ENCODE measurements around the gene KBTBD13. TPM values are rescaled to one million over a fixed set of nuclear protein-coding genes. Genes with fewer than 3 reads are reported as not detected.

KBTBD13 gene
- total RNA-seq, 1 donor from 2014 or later: 1.6 TPM

- peak overlapping the region; percentile 53 for H3K27ac ChIP-seq (ENCODE audit: low read depth, low read length)
- peak overlapping the region; percentile 67 to 79 (median 79) for H3K4me3 ChIP-seq (ENCODE audit: low read length in 3 of 3)
- H3K9me3 ChIP-seq (ENCODE audit: control insufficient read depth in 3 of 3, low read length in 3 of 3): no peaks in the 10 kb centered on the region
- peaks cover 0 to 4% (median 3%) of the 10 kb centered on the region in 3 donors for H3K27me3 ChIP-seq (ENCODE audit: control insufficient read depth in 3 of 3, insufficient read depth in 3 of 3, low read length in 3 of 3)
- H3K36me3 ChIP-seq (ENCODE audit: control insufficient read depth in 3 of 3, insufficient read depth in 3 of 3, low read length in 3 of 3): no peaks in the 10 kb centered on the region
- H3K9ac ChIP-seq (ENCODE audit: low read depth in 1 of 3, low read length in 3 of 3): peak overlapping the region; percentile 63 to 72 (median 69)
- peaks cover 38 to 54% (median 45%) of the 10 kb centered on the region in 3 donors for H3K4me1 ChIP-seq (ENCODE audit: control insufficient read depth in 3 of 3, insufficient read depth in 3 of 3, low read length in 3 of 3)
Observed at GRCh38 chr15:65077981-65078352, 1.4 kb downstream of the KBTBD13 start.

GRCh38 chr15:65079580-65079979 lies 3.0 kb downstream of the KBTBD13 start:
- no peaks in the 10 kb centered on the region for H3K36me3 ChIP-seq (ENCODE audit: control insufficient read depth in 3 of 3, insufficient read depth in 3 of 3, low read length in 3 of 3)
- H3K27me3 ChIP-seq (ENCODE audit: control insufficient read depth in 3 of 3, insufficient read depth in 3 of 3, low read length in 3 of 3): peaks cover 0 to 8% (median 3%) of the 10 kb centered on the region in 3 donors
- H3K4me1 ChIP-seq (ENCODE audit: control insufficient read depth in 3 of 3, insufficient read depth in 3 of 3, low read length in 3 of 3): peaks cover 46 to 66% (median 47%) of the 10 kb centered on the region in 3 donors
- no peak overlapping the region for H3K4me3 ChIP-seq (ENCODE audit: low read length in 3 of 3)
- H3K27ac ChIP-seq (ENCODE audit: low read depth, low read length): no peak overlapping the region
- no peak overlapping the region for H3K9ac ChIP-seq (ENCODE audit: low read depth in 1 of 3, low read length in 3 of 3)
- no peaks in the 10 kb centered on the region for H3K9me3 ChIP-seq (ENCODE audit: control insufficient read depth in 3 of 3, low read length in 3 of 3)

- Histone ChIP-seq H3K9me3 (ENCODE audit: control insufficient read depth in 3 of 3, low read length in 3 of 3) (no peaks in the 10 kb centered on the region), H3K4me1 (ENCODE audit: control insufficient read depth in 3 of 3, insufficient read depth in 3 of 3, low read length in 3 of 3) (peaks cover 53 to 83% (median 60%) of the 10 kb centered on the region in 3 donors), H3K9ac (ENCODE audit: low read depth in 1 of 3, low read length in 3 of 3) (no peak overlapping the region), H3K27ac (ENCODE audit: low read depth, low read length) (no peak overlapping the region), H3K27me3 (ENCODE audit: control insufficient read depth in 3 of 3, insufficient read depth in 3 of 3, low read length in 3 of 3) (peaks cover 0 to 15% (median 3%) of the 10 kb centered on the region in 3 donors), H3K36me3 (ENCODE audit: control insufficient read depth in 3 of 3, insufficient read depth in 3 of 3, low read length in 3 of 3) (no peaks in the 10 kb centered on the region), H3K4me3 (ENCODE audit: low read length in 3 of 3) (no peak overlapping the region)
Observed at GRCh38 chr15:65081270-65081669, 4.7 kb downstream of the KBTBD13 start.

- Histone ChIP-seq H3K4me3 (ENCODE audit: low read length in 3 of 3) (no peak overlapping the region), H3K36me3 (ENCODE audit: control insufficient read depth in 3 of 3, insufficient read depth in 3 of 3, low read length in 3 of 3) (no peaks in the 10 kb centered on the region), H3K4me1 (ENCODE audit: control insufficient read depth in 3 of 3, insufficient read depth in 3 of 3, low read length in 3 of 3) (peaks cover 52 to 87% (median 60%) of the 10 kb centered on the region in 3 donors), H3K9ac (ENCODE audit: low read depth in 1 of 3, low read length in 3 of 3) (peak overlapping the region in 1 of 3 donors; percentile 16), H3K27me3 (ENCODE audit: control insufficient read depth in 3 of 3, insufficient read depth in 3 of 3, low read length in 3 of 3) (peaks cover 0 to 15% (median 3%) of the 10 kb centered on the region in 3 donors), H3K27ac (ENCODE audit: low read depth, low read length) (no peak overlapping the region), H3K9me3 (ENCODE audit: control insufficient read depth in 3 of 3, low read length in 3 of 3) (no peaks in the 10 kb centered on the region)
Observed at GRCh38 chr15:65081758-65082157, 5.2 kb downstream of the KBTBD13 start.

- Histone ChIP-seq H3K9ac (ENCODE audit: low read depth in 1 of 3, low read length in 3 of 3) (peak overlapping the region in 2 of 3 donors; percentile 14 to 60), H3K4me1 (ENCODE audit: control insufficient read depth in 3 of 3, insufficient read depth in 3 of 3, low read length in 3 of 3) (peaks cover 51 to 86% (median 63%) of the 10 kb centered on the region in 3 donors), H3K36me3 (ENCODE audit: control insufficient read depth in 3 of 3, insufficient read depth in 3 of 3, low read length in 3 of 3) (no peaks in the 10 kb centered on the region), H3K27me3 (ENCODE audit: control insufficient read depth in 3 of 3, insufficient read depth in 3 of 3, low read length in 3 of 3) (peaks cover 0 to 10% (median 3%) of the 10 kb centered on the region in 3 donors), H3K4me3 (ENCODE audit: low read length in 3 of 3) (no peak overlapping the region), H3K9me3 (ENCODE audit: control insufficient read depth in 3 of 3, low read length in 3 of 3) (no peaks in the 10 kb centered on the region), H3K27ac (ENCODE audit: low read depth, low read length) (no peak overlapping the region)
Observed at GRCh38 chr15:65082303-65082953, 5.9 kb downstream of the KBTBD13 start.

- Histone ChIP-seq H3K27me3 (ENCODE audit: control insufficient read depth in 3 of 3, insufficient read depth in 3 of 3, low read length in 3 of 3) (peaks cover 0 to 10% (median 0%) of the 10 kb centered on the region in 3 donors), H3K4me3 (ENCODE audit: low read length in 3 of 3) (peak overlapping the region in 1 of 3 donors; percentile 25), H3K4me1 (ENCODE audit: control insufficient read depth in 3 of 3, insufficient read depth in 3 of 3, low read length in 3 of 3) (peaks cover 52 to 86% (median 64%) of the 10 kb centered on the region in 3 donors), H3K36me3 (ENCODE audit: control insufficient read depth in 3 of 3, insufficient read depth in 3 of 3, low read length in 3 of 3) (no peaks in the 10 kb centered on the region), H3K9ac (ENCODE audit: low read depth in 1 of 3, low read length in 3 of 3) (no peak overlapping the region), H3K9me3 (ENCODE audit: control insufficient read depth in 3 of 3, low read length in 3 of 3) (no peaks in the 10 kb centered on the region), H3K27ac (ENCODE audit: low read depth, low read length) (no peak overlapping the region)
Observed at GRCh38 chr15:65083262-65083701, 6.7 kb downstream of the KBTBD13 start.

- Histone ChIP-seq H3K27me3 (ENCODE audit: control insufficient read depth in 3 of 3, insufficient read depth in 3 of 3, low read length in 3 of 3) (peaks cover 0 to 10% (median 0%) of the 10 kb centered on the region in 3 donors), H3K27ac (ENCODE audit: low read depth, low read length) (peak overlapping the region; percentile 45), H3K36me3 (ENCODE audit: control insufficient read depth in 3 of 3, insufficient read depth in 3 of 3, low read length in 3 of 3) (no peaks in the 10 kb centered on the region), H3K9ac (ENCODE audit: low read depth in 1 of 3, low read length in 3 of 3) (no peak overlapping the region), H3K9me3 (ENCODE audit: control insufficient read depth in 3 of 3, low read length in 3 of 3) (no peaks in the 10 kb centered on the region), H3K4me1 (ENCODE audit: control insufficient read depth in 3 of 3, insufficient read depth in 3 of 3, low read length in 3 of 3) (peaks cover 54 to 87% (median 66%) of the 10 kb centered on the region in 3 donors), H3K4me3 (ENCODE audit: low read length in 3 of 3) (no peak overlapping the region)
Observed at GRCh38 chr15:65084500-65085206, 8.1 kb downstream of the KBTBD13 start.

GRCh38 chr15:65085207-65085753 lies 8.7 kb downstream of the KBTBD13 start:
- peaks cover 0 to under 1% (median 0%) of the 10 kb centered on the region in 3 donors for H3K36me3 ChIP-seq (ENCODE audit: control insufficient read depth in 3 of 3, insufficient read depth in 3 of 3, low read length in 3 of 3)
- no peak overlapping the region for H3K4me3 ChIP-seq (ENCODE audit: low read length in 3 of 3)
- H3K9ac ChIP-seq (ENCODE audit: low read depth in 1 of 3, low read length in 3 of 3): peak overlapping the region; percentile 40 to 64 (median 58)
- peak overlapping the region; percentile 45 for H3K27ac ChIP-seq (ENCODE audit: low read depth, low read length)
- H3K27me3 ChIP-seq (ENCODE audit: control insufficient read depth in 3 of 3, insufficient read depth in 3 of 3, low read length in 3 of 3): peaks cover 0 to 10% (median 0%) of the 10 kb centered on the region in 3 donors
- H3K9me3 ChIP-seq (ENCODE audit: control insufficient read depth in 3 of 3, low read length in 3 of 3): no peaks in the 10 kb centered on the region
- peaks cover 59 to 88% (median 67%) of the 10 kb centered on the region in 3 donors for H3K4me1 ChIP-seq (ENCODE audit: control insufficient read depth in 3 of 3, insufficient read depth in 3 of 3, low read length in 3 of 3)

- peaks cover 0 to 10% (median 0%) of the 10 kb centered on the region in 3 donors for H3K27me3 ChIP-seq (ENCODE audit: control insufficient read depth in 3 of 3, insufficient read depth in 3 of 3, low read length in 3 of 3)
- peak overlapping the region; percentile 45 for H3K27ac ChIP-seq (ENCODE audit: low read depth, low read length)
- peaks cover 57 to 85% (median 66%) of the 10 kb centered on the region in 3 donors for H3K4me1 ChIP-seq (ENCODE audit: control insufficient read depth in 3 of 3, insufficient read depth in 3 of 3, low read length in 3 of 3)
Observed at GRCh38 chr15:65085990-65086679, 9.6 kb downstream of the KBTBD13 start.

More at GRCh38 chr15:65085990-65086679, 9.6 kb downstream of the KBTBD13 start:
- Histone ChIP-seq H3K9me3 (ENCODE audit: control insufficient read depth in 3 of 3, low read length in 3 of 3) (no peaks in the 10 kb centered on the region), H3K4me3 (ENCODE audit: low read length in 3 of 3) (no peak overlapping the region), H3K36me3 (ENCODE audit: control insufficient read depth in 3 of 3, insufficient read depth in 3 of 3, low read length in 3 of 3) (peaks cover 0 to 2% (median 0%) of the 10 kb centered on the region in 3 donors), H3K9ac (ENCODE audit: low read depth in 1 of 3, low read length in 3 of 3) (peak overlapping the region; percentile 38 to 58 (median 40))
